ENCODE data around the gene LRFN2. TPM values are rescaled to one million over a fixed set of nuclear protein-coding genes. Genes with fewer than 3 reads are reported as not detected.

Gene LRFN2
- polyA plus RNA-seq, 3 donors, result not detected

- no peak for TF ChIP-seq CTCF (IDR thresholded peaks at IDR 0.05)
- Histone ChIP-seq H2AFZ (ENCODE audit: insufficient read depth, low read depth, low read length, poor library complexity, severe bottlenecking) (no peak overlapping the region), H3K36me3 (replicated peaks in 1 of 2; ENCODE audit: control insufficient read depth in 1 of 2, insufficient read depth in 2 of 2, low read length in 2 of 2) (no peaks in the 10 kb centered on the region), H3K4me1 (ENCODE audit: control insufficient read depth in 1 of 2, insufficient read depth in 2 of 2, low read length in 2 of 2) (no peaks in the 10 kb centered on the region), H3K27me3 (ENCODE audit: control insufficient read depth in 2 of 2, insufficient read depth in 2 of 2, low read length in 2 of 2) (no peaks in the 10 kb centered on the region), H3K4me3 (replicated peaks in 1 of 3; ENCODE audit: low read depth in 2 of 3, low read length in 3 of 3) (no peak overlapping the region), H3K4me2 (replicated peaks; ENCODE audit: extremely low read depth, low read length, poor library complexity, severe bottlenecking) (no peak overlapping the region), H3K79me2 (ENCODE audit: insufficient read depth, low read length) (no peaks in the 10 kb centered on the region), H4K20me1 (ENCODE audit: insufficient read depth, low read length) (no peaks in the 10 kb centered on the region), H3K27ac (ENCODE audit: low read depth in 1 of 2, low read length in 2 of 2) (no peak overlapping the region), H3K9ac (ENCODE audit: insufficient read depth, low read length, poor library complexity, severe bottlenecking) (no peak overlapping the region), H3K9me3 (replicated peaks in 1 of 2; ENCODE audit: control insufficient read depth in 1 of 2, insufficient read depth in 1 of 2, low read length in 2 of 2) (no peaks in the 10 kb centered on the region)
- H3K27me3 Mint-ChIP-seq (ENCODE audit: low read depth in 3 of 3), result peaks cover 0 to 9% (median 3%) of the 10 kb centered on the region in 3 donors
- WGBS (ENCODE audit: insufficient coverage), result 97% methylated on average over 5 of the region's 7 CpGs
- H3K4me3 Mint-ChIP-seq, result no peak overlapping the region
- DNase-seq, result no peak
- no peak overlapping the region for H3K27ac Mint-ChIP-seq
- H3K36me3 Mint-ChIP-seq, result no peaks in the 10 kb centered on the region
- intact Hi-C loops (cut with micrococcal nuclease), result no loop called here
- H3K4me1 Mint-ChIP-seq, result no peaks in the 10 kb centered on the region
- peaks cover 0 to 3% (median 0%) of the 10 kb centered on the region in 7 donors for H3K9me3 Mint-ChIP-seq
Measured at GRCh38 chr6:40631744-40632143, 44.6 kb upstream of the LRFN2 start.

GRCh38 chr6:40630488-40630887 lies 43.3 kb upstream of the LRFN2 start:
- H3K36me3 ChIP-seq (replicated peaks in 1 of 2; ENCODE audit: control insufficient read depth in 1 of 2, insufficient read depth in 2 of 2, low read length in 2 of 2), result no peaks in the 10 kb centered on the region
- peaks cover 0 to 9% (median 0%) of the 10 kb centered on the region in 7 donors for H3K9me3 Mint-ChIP-seq
- intact Hi-C loops (cut with micrococcal nuclease), result no loop called here
- no peaks in the 10 kb centered on the region for H4K20me1 ChIP-seq (ENCODE audit: insufficient read depth, low read length)
- no peaks in the 10 kb centered on the region for H3K36me3 Mint-ChIP-seq
- no peak for DNase-seq
- no peak overlapping the region for H3K27ac ChIP-seq (ENCODE audit: low read depth in 1 of 2, low read length in 2 of 2)
- H3K9ac ChIP-seq (ENCODE audit: insufficient read depth, low read length, poor library complexity, severe bottlenecking), result no peak overlapping the region
- H2AFZ ChIP-seq (ENCODE audit: insufficient read depth, low read depth, low read length, poor library complexity, severe bottlenecking), result no peak overlapping the region
- no peak overlapping the region for H3K4me2 ChIP-seq (replicated peaks; ENCODE audit: extremely low read depth, low read length, poor library complexity, severe bottlenecking)
- no peaks in the 10 kb centered on the region for H3K79me2 ChIP-seq (ENCODE audit: insufficient read depth, low read length)
- H3K9me3 ChIP-seq (replicated peaks in 1 of 2; ENCODE audit: control insufficient read depth in 1 of 2, insufficient read depth in 1 of 2, low read length in 2 of 2), result no peaks in the 10 kb centered on the region
- WGBS (ENCODE audit: insufficient coverage), result 92% methylated on average over 4 of the region's 5 CpGs
- no peaks in the 10 kb centered on the region for H3K4me1 ChIP-seq (ENCODE audit: control insufficient read depth in 1 of 2, insufficient read depth in 2 of 2, low read length in 2 of 2)
- no peak overlapping the region for H3K4me3 Mint-ChIP-seq
- no peak for TF ChIP-seq CTCF (IDR thresholded peaks at IDR 0.05)
- no peak overlapping the region for H3K4me3 ChIP-seq (replicated peaks in 1 of 3; ENCODE audit: low read depth in 2 of 3, low read length in 3 of 3)
- no peak overlapping the region for H3K27ac Mint-ChIP-seq
- no peaks in the 10 kb centered on the region for H3K4me1 Mint-ChIP-seq
- no peaks in the 10 kb centered on the region for H3K27me3 ChIP-seq (ENCODE audit: control insufficient read depth in 2 of 2, insufficient read depth in 2 of 2, low read length in 2 of 2)
- H3K27me3 Mint-ChIP-seq (ENCODE audit: low read depth in 3 of 3), result peaks cover 0 to 9% (median 3%) of the 10 kb centered on the region in 3 donors

All from CD14-positive monocyte (primary cell).